ENCODE results near the gene DHDDS.
A peak's percentile ranks its signal among the peaks of the same experiment; 100 is the strongest.
"Not testable (repeated sequence)": the region's sequence is repeated elsewhere in the genome, so short reads cannot be mapped to it uniquely, and the experiment has no call there.

DHDDS gene

DNA sequence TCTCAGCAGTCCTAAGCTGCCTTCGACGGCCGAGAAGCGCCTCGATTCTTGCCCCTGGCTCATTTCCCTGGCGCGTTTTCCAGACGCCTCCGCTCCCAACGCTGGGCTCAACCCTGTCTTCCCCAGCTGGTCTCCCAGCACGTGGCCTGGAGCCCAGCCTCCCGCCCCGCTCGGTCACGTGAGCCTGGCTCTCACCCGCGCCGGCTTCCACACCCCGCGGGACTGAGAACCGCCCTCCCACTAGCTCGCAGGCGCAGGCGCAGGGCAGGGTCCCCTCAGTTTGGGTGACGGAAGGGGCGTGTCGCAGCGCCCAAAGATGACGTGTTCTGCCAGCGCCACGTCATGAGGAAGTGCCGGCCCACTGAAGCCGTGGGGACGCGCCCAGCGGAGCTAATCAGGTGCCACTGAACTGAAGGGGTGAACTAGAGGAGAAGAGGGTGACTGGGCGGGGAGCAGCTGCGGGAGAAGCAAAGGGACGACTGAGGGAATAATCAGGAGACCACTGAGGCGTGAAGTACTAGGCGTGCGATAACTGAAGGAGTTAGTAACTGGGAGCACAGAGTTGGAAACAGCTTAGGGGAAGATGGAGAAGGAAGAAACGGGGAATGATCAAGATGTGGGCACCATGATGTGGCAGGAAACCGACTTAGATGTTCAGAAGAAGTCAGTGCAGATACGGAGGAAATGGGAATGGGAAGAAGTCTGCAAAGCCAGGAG is at the start of gene DHDDS:
TSS of gene DHDDS (plus strand) at position 343 of the 717 bp plus-strand sequence. CDS start 625 bp downstream, outside the sequence.
- peak; percentile 93 to 95 for DNase-seq

DNA sequence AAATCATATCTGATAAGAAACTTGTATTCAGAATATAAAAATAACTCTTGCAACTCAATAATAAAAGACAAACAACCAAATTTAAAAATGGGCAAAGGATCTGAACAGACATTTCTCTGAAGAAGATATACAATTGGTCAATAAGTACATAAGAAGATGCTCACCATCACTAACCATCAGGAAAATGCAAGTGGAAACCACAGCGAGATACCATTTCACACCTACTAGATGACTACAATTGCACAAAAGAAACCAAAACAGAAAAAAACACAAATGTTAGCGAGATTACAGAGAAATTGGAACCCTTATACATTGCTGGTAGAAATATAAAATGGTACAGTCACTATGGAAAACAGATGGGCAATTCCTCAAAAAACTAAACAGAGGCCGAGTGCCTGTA is 48.0 kb upstream of the DHDDS start:
- DNase-seq = no peak

DNA sequence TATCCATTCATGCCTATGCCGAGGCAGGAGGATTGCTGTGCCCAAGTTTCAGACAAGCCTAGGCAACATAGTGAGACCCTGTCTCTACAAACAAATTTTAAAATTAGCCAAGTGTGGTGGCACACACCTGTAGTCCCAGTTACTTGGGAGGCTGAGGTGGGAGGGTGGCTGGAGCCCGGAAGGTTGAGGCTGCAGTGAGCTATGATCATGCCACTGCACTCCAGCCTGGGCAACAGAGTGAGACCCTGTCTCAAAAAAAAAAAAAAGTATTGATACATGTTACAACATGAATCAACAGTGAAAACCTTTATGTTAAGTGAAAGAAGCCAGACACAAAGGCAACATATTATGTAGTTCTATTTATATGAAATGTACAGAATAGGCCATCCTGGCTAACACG is 47.1 kb upstream of the DHDDS start:
- DNase-seq = not testable (repeated sequence)

DNA sequence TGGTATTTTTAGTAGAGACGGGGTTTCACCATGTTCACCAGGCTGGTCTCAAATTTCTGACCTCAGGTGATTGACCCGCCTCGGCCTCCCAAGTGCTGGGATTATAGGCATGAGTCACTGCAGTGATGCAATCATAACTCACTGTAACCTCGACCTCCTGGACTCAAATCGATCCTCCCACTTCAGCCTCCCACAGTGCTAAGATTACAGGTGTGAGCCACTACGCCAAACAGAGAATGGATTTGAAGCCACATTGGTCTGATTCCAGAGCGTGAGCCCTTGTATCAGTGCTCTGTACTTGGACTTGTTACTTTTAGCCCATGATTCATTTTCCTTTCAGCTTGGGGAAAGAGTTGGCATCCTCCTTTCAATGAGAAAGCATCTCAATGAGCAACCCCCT is 44.7 kb upstream of the DHDDS start:
- no peak for DNase-seq

DNA sequence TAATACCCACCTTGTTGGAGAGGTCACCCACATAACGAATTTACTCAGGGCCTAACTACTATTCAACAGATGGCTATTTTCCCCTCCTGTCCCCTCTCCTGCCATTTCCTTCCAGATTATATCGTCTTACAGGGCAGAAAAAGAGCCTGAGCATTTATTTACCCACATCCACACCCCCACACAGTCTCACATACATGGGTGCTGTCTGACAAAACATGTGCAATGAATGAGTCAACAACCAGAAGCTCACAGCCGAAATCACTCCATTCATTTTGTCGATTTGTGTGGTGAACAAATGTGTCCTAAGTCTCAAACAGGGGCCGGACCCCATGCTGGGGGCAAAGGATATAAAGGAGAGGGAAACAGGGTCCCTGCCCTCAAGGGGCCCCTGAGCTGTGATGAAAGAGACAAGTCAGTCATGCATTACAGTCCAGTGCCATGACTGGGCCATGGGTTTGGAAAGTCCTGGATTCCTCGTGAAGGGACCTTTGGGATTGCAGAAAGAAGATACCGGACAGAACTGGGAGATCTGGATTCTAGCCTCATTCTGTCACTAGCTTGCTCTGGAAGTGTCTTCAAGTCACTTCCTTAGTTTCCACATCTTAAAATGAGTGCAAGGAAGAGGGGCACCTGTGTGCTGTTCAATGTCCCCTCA is 43.2 kb upstream of the DHDDS start:
- no peak for DNase-seq

- no peak for DNase-seq
These were observed 42.4 kb upstream of the DHDDS start for GRCh38 chr1:26389604-26390247.

DNA sequence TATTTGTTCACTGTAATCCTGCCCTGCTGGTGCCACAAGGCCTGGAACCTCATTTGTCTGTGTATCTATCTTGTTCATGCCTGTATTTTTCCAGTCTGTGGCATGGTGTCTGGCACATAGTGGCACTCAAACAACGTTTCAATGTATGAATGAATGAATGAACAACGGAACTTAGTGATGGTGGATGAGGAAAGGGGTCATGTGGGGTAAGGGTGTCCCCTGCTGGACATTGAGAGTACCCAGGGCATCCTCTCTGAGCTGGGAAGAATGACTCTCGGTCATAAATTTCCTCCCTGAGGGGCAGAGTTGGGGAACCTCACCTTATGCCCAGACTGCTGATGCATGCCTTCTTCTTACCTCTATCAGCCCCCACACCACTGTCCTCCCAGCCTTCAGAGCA is 40.7 kb upstream of the DHDDS start:
- peak in 1 of 2 experiments; percentile 2 for DNase-seq

DNA sequence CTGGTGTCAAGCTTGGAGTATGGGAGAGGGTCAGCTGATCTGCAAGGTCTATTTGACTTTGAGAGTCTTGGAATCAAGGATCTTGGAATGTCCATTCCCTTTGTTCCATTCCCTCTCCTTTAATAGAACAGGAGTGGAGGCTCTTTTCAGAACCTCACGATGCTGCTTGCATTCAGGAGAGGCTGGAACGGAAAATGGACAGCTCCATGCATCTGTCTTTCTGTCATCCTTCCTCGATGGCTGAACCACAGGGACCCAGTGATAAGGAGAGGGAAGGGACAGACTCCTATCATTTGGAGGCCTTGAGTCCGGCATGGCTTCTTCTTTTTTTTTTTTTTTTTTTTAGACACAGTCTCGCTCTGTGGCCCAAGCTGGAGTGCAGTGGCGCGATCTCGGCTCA is 36.4 kb upstream of the DHDDS start:
- no peak for DNase-seq

GRCh38 chr1:26399034-26399433 is 33.1 kb upstream of the DHDDS start:
- DNase-seq = no peak

DNA sequence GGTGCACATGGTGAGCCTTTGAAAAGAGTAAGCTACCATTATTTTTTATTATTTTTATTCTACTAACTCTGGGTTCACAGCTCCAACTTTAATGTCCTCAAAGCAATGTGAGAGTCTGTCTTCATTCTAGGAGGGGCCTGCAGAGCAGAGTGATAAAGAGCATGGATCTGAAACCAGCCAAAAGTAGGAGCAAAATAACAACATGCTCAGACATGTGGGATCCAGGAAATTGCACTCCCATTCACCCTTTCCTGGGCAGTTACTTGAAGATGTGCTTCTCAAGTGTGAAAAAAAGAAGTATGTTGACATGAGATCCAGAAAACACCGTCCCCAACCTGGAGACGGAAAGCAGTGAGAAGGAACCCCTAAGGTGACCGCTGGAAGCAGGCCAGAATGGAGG is 30.2 kb upstream of the DHDDS start:
- no peak for DNase-seq

- DNase-seq = no peak
These were observed 28.5 kb upstream of the DHDDS start for GRCh38 chr1:26403656-26404055.

DNA sequence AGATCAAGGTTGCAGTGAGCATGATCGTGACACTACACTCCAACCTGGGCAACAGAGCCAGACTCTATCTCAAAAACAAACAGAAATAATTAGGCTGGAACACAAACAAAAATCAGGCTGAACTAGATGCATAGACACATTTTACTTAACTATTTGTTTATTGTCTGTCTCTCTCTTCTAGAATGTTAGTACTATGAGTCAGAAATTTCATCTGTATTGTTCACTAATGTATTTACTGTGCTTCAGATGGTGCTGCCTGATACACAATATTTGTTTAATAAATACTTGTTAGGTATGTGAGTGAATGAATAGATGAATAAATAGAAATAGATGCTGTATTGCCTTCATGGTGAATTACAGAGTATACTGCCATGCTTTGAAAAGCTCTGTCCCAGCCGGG is 27.5 kb upstream of the DHDDS start:
- no peak for DNase-seq

DNA sequence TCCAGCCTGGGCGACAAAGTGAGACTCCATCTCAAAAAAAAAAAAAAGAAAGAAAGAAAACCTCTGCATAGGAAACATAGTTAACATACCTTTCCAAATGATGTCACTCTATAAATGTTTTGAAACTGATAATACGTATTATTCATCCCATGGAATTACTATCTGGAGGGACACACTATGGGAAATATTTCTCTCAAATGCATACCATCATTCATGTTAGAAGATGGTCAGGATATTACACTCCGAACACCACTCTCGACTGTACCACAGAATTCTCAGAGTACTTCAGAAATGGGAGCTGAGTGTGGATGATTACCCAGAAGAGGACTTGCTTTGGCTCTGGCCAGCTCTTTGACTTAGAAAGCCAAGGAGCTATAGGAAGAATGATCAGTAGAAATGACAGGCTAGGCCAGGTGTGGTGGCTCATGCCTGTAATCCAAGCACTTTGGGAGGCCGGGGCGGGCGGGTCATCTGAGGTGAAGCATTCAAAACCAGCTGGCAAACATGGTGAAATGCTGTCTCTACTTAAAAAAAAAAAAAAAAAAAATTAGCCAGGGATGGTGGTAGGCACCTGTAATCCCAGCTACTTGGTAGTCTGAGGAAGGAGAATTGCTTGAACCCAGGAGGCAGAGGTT is 26.7 kb upstream of the DHDDS start:
- no peak for DNase-seq

- DNase-seq = no peak
These were observed 23.5 kb upstream of the DHDDS start for GRCh38 chr1:26408604-26409003.

- no peak for DNase-seq
These were observed 22.8 kb upstream of the DHDDS start for GRCh38 chr1:26409191-26409807.

GRCh38 chr1:26410706-26411623 is 21.2 kb upstream of the DHDDS start, which contains the start of gene LIN28A:
Gene LIN28A (plus strand): TSS chr1:26410817. CDS start chr1:26410892, 75 bp downstream.
- DNase-seq = no peak

- no peak for DNase-seq
These were observed 20.5 kb upstream of the DHDDS start for GRCh38 chr1:26411624-26412074.

- no peak for DNase-seq
These were observed 19.8 kb upstream of the DHDDS start for GRCh38 chr1:26412180-26412840.

GRCh38 chr1:26413031-26413430 is 19.1 kb upstream of the DHDDS start:
- no peak for DNase-seq

DNA sequence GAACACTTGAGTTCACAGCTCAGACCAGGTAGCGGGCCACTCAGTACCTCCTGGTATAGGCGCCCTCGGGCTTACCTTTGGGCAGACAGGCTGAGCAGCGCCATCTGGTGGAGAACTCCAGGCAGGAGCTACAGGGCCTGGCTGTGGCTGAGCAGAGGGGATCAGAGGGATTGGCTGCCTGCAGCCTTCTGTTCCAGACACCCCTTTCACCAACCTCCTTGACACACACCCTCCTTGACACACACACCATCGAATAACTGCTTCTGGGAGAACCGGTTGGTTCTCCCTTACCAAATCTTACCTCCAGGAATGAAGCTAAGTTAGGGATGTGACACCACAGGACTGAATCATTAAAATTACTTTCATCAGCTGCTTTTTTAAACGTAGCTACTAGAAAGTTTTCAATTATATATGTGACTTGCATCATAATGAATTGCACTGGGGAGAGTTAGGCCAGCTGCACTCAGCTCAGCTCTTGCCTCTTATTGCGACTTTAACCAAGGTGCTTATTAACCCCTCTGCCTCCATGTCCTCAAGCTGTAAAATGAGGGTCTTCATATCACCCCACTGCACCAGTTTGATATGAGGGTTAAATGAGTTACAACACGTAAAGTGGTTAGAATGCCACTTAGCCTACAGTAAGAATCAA is 14.9 kb upstream of the DHDDS start:
- DNase-seq = peak; percentile 43 to 62

- DNase-seq = no peak
These were observed 13.2 kb upstream of the DHDDS start for GRCh38 chr1:26418865-26419349.
